ENCODE results near the gene CCNI2. TPM values are rescaled to one million over a fixed set of nuclear protein-coding genes. Genes with fewer than 3 reads are reported as not detected.

Gene CCNI2
- total and polyA plus RNA-seq, 10 of the 15 experiments (the other 5 are each of a cell fraction or from before 2014, with no cell fraction given), result 1.8 to 8.0 (median 3.2) TPM

DNA sequence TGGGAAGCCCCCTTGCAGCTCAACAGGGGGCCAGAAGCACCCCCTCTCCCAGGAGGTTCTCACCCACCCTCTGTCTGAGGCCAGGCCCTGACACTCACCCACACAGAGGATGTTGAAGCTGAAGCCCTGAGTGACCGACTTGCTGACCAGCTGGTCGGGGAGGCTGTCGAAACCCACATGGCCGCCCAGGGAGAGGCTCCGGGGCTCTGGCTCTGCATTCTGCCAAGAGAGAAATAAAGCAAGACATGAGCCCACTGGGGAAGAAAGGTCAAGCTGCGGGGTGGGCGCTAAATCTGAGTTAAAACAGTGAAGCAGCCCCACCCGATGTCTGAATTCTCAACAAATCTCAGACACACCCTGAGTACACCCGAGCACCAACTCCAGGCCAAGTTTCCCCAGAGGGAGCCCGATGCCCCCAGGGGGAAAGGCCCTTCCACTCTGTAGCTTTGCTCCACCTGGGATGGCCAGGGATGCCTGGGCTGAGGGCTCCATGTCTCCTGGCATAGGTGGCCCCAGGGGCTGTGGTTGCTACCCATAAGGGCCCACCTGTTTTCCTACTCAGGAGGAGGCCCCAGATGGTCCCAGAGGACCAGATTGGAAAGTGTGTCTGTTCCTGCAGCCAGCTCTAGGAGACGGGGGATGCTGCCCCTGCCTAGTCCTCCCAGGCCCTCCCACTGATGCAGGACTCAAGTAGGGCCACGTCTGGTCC lies 18.2 kb downstream of the CCNI2 start (continued):
- TF ChIP-seq JUND (IDR thresholded peaks at IDR 0.05; ENCODE audit: low read depth, low read length), result no peak
- TF ChIP-seq, protein P1, sequence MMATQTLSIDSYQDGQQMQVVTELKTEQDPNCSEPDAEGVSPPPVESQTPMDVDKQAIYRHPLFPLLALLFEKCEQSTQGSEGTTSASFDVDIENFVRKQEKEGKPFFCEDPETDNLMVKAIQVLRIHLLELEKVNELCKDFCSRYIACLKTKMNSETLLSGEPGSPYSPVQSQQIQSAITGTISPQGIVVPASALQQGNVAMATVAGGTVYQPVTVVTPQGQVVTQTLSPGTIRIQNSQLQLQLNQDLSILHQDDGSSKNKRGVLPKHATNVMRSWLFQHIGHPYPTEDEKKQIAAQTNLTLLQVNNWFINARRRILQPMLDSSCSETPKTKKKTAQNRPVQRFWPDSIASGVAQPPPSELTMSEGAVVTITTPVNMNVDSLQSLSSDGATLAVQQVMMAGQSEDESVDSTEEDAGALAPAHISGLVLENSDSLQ (IDR thresholded peaks at IDR 0.05), result no peak
- TF ChIP-seq TCF3 (IDR thresholded peaks at IDR 0.05; ENCODE audit: borderline replicate concordance, insufficient read depth, low read depth, low read length), result no peak
- TF ChIP-seq NFYA (IDR thresholded peaks at IDR 0.05; ENCODE audit: borderline replicate concordance, low read depth, low read length), result no peak
- no peak for TF ChIP-seq E2F4 (IDR thresholded peaks at IDR 0.05; ENCODE audit: low read depth, low read length)
- TF ChIP-seq, protein P2, sequence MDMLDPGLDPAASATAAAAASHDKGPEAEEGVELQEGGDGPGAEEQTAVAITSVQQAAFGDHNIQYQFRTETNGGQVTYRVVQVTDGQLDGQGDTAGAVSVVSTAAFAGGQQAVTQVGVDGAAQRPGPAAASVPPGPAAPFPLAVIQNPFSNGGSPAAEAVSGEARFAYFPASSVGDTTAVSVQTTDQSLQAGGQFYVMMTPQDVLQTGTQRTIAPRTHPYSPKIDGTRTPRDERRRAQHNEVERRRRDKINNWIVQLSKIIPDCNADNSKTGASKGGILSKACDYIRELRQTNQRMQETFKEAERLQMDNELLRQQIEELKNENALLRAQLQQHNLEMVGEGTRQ (IDR thresholded peaks at IDR 0.05; ENCODE audit: borderline replicate concordance, low read depth, low read length), result no peak
- TF ChIP-seq LARP7 (IDR thresholded peaks at IDR 0.05), result no peak
- no peak for TF ChIP-seq MYC (IDR thresholded peaks at IDR 0.05; ENCODE audit: insufficient read depth, insufficient read length, insufficient replicate concordance, low read length, severe bottlenecking)
- no peak for TF ChIP-seq EP300 (IDR thresholded peaks at IDR 0.05; ENCODE audit: borderline replicate concordance in 1 of 2, control insufficient read depth in 1 of 2, low read depth in 2 of 2, low read length in 2 of 2)
